Caki2 (cell line): ENCODE measurements around the gene COPS6. TPM values are rescaled to one million over a fixed set of nuclear protein-coding genes. Genes with fewer than 3 reads are reported as not detected.

Source experiments
- DNase-seq: peaks from one replicate; pipeline ENCODE4 v3.0.0-alpha.2; 2015; ENCODE audit warnings: low read depth
- in situ Hi-C: cut with HindIII; loops from 2 replicates; pipeline ENCODE4 v1.10.0; 2016; ENCODE audit warnings: low sequenced_read_pairs, low pct_unique_long_range_greater_than_20kb, mixed read lengths
- total RNA-seq: library from RNA; depleted of rRNA; stranded (reverse); fragments of >200 nt; shearing (Covaris generic); gene quantifications from 2 replicates; pipeline ENCODE4 v1.2.3, GENCODE V29; 2014; ENCODE audit warnings: low replicate concordance

COPS6 gene
- total RNA-seq, 1 experiment from 2014 or later = 92.5 TPM

- in situ Hi-C loops = no loop called here
- no peak for DNase-seq
Measured at GRCh38 chr7:100074841-100075240, 13.9 kb upstream of the COPS6 start.

GRCh38 chr7:100075418-100075817 lies 13.4 kb upstream of the COPS6 start:
- in situ Hi-C loops = no loop called here
- DNase-seq = no peak

- no peak for DNase-seq
- in situ Hi-C loops = no loop called here
Measured at GRCh38 chr7:100077205-100077604, 11.6 kb upstream of the COPS6 start.

GRCh38 chr7:100079024-100079560 lies 9.7 kb upstream of the COPS6 start:
- in situ Hi-C loops = no loop called here
- no peak for DNase-seq

- DNase-seq = no peak
- in situ Hi-C loops = no loop called here
Measured at GRCh38 chr7:100080907-100081534, 7.7 kb upstream of the COPS6 start.

GRCh38 chr7:100081535-100082102 lies 7.2 kb upstream of the COPS6 start, which contains the start of gene ZNF3:
Gene ZNF3, minus strand, starts transcription at chr7:100081723. Its CDS starts 4,366 bp downstream, at chr7:100077357.
- in situ Hi-C loops = no loop called here
- peak; percentile 99 for DNase-seq

- no peak for DNase-seq
- in situ Hi-C loops = no loop called here
Measured at GRCh38 chr7:100082978-100083377, 5.8 kb upstream of the COPS6 start.

- no peak for DNase-seq
- in situ Hi-C loops = no loop called here
Measured at GRCh38 chr7:100085515-100085914, 3.3 kb upstream of the COPS6 start.

- in situ Hi-C loops = no loop called here
- DNase-seq = peak; percentile 34
Measured at GRCh38 chr7:100087055-100087750, 1.6 kb upstream of the COPS6 start.

GRCh38 chr7:100088095-100088620 lies 611 bp upstream of the COPS6 start:
- in situ Hi-C loops = no loop called here
- DNase-seq = no peak

GRCh38 chr7:100089458-100090196 lies 858 bp downstream of the COPS6 start:
- no peak for DNase-seq
- in situ Hi-C loops = no loop called here

GRCh38 chr7:100090527-100091410 lies 2.0 kb downstream of the COPS6 start:
- in situ Hi-C loops = no loop called here
- no peak for DNase-seq

GRCh38 chr7:100091411-100092181 lies 2.8 kb downstream of the COPS6 start:
- in situ Hi-C loops = no loop called here
- DNase-seq = no peak

GRCh38 chr7:100093054-100093453 lies 4.3 kb downstream of the COPS6 start:
- in situ Hi-C loops = no loop called here
- DNase-seq = no peak

- in situ Hi-C loops = no loop called here
Measured at GRCh38 chr7:100093498-100093897, 4.7 kb downstream of the COPS6 start.

GRCh38 chr7:100093925-100094486 lies 5.2 kb downstream of the COPS6 start:
- in situ Hi-C loops = no loop called here
- DNase-seq = no peak

More at GRCh38 chr7:100093498-100093897, 4.7 kb downstream of the COPS6 start:
- DNase-seq = no peak

GRCh38 chr7:100095289-100095688 lies 6.5 kb downstream of the COPS6 start:
- no peak for DNase-seq
- in situ Hi-C loops = no loop called here
